HEK293 (cell line): ENCODE data around the gene C1orf122.

Experiments used
- CTCF ChIP-seq: fragments of 450-650 bp; formaldehyde crosslinking; IDR thresholded peaks from 2 replicates; pipeline ENCODE4 v1.5.1; 2016; ENCODE audit warnings: missing biosample characterization, missing genetic modification characterization
- OVOL3 ChIP-seq: fragments of 450-650 bp; formaldehyde crosslinking; IDR thresholded peaks from 2 replicates; pipeline ENCODE4 v1.5.1; 2016; ENCODE audit warnings: missing biosample characterization, missing genetic modification characterization
- PRDM6 ChIP-seq: fragments of 450-650 bp; formaldehyde crosslinking; IDR thresholded peaks from 2 replicates; pipeline ENCODE4 v1.5.1; 2017; ENCODE audit warnings: missing biosample characterization, missing genetic modification characterization
- TCF7L2 ChIP-seq: IDR thresholded peaks from 2 replicates; pipeline ENCODE4 v1.6.1; 2011; ENCODE audit warnings: low read depth, mild to moderate bottlenecking, inconsistent platforms, low read length, moderate library complexity, borderline replicate concordance
- YY1 ChIP-seq: fragments of 450-650 bp; formaldehyde crosslinking; IDR thresholded peaks from 2 replicates; pipeline ENCODE4 v1.5.1; 2018; ENCODE audit warnings: missing biosample characterization, missing genetic modification characterization
- ZIC2 ChIP-seq: fragments of 450-650 bp; formaldehyde crosslinking; IDR thresholded peaks from 2 replicates; pipeline ENCODE4 v1.5.1; 2016; ENCODE audit warnings: missing biosample characterization, missing genetic modification characterization
- ZNF274 ChIP-seq, 2 experiments: fragments of 200-500 bp in 1 of 2; fragments of 450-650 bp in 1 of 2; sonication (Bioruptor generic) in 1 of 2; formaldehyde crosslinking in 1 of 2; IDR thresholded peaks; 2 replicates each; pipeline versions ENCODE4 v1.5.1 to v1.6.1; 2014 to 2016; ENCODE audit warnings: borderline replicate concordance in 1 of 2, inconsistent platforms in 1 of 2, low read length in 1 of 2, missing biosample characterization in 1 of 2, missing genetic modification characterization in 1 of 2
- ZNF292 ChIP-seq: fragments of 450-650 bp; formaldehyde crosslinking; IDR thresholded peaks from 2 replicates; pipeline ENCODE4 v1.5.1; 2016; ENCODE audit warnings: low read depth, missing biosample characterization, missing genetic modification characterization, borderline replicate concordance
- ZNF341 ChIP-seq: fragments of 450-650 bp; formaldehyde crosslinking; IDR thresholded peaks from 2 replicates; pipeline ENCODE4; 2016; ENCODE audit warnings: low read depth, missing biosample characterization, missing genetic modification characterization
- ZNF776 ChIP-seq: fragments of 450-650 bp; formaldehyde crosslinking; IDR thresholded peaks from 2 replicates; pipeline ENCODE4 v1.5.0; 2017; ENCODE audit warnings: missing biosample characterization, missing genetic modification characterization, borderline replicate concordance

DNA sequence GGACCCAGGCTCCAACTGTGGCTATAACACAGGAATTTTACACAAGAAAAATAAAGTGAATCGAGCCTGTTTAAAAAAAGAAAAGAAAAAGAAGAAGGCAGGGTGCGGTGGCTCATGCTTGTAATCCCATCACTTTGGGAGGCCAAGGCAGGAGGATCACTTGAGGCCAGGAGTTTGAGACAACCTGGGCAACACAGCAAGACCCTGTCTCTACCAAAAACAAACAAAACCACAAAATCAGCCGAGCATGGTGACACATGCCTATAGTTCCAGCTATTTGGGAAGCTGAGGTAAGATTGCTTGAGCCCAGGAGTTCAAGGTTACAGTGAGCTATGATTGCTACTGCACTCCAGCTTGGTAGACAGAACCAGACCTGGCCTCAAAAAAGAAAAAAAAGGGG lies 34.1 kb downstream of the C1orf122 start:
- no peak for TF ChIP-seq YY1 (tag by site-specific recombination)
- no peak for TF ChIP-seq CTCF
- no peak for TF ChIP-seq ZIC2
- TF ChIP-seq PRDM6, result no peak
- TF ChIP-seq TCF7L2, result no peak
- no peak for TF ChIP-seq ZNF341 (tag by site-specific recombination)
- TF ChIP-seq ZNF292, result no peak
- no peak for TF ChIP-seq ZNF776
- TF ChIP-seq OVOL3 (tag by site-specific recombination), result no peak
- TF ChIP-seq ZNF274 (IDR thresholded peaks at IDR 0.05; ENCODE audit: low read length), result no peak
- TF ChIP-seq ZNF274 (tag by site-specific recombination; IDR thresholded peaks at IDR 0.05; ENCODE audit: borderline replicate concordance), result no peak
